Measurements from ENCODE around the gene FAM83E.
"Not testable (repeated sequence)": the region's sequence is repeated elsewhere in the genome, so short reads cannot be mapped to it uniquely, and the experiment has no call there.

Gene FAM83E

DNA sequence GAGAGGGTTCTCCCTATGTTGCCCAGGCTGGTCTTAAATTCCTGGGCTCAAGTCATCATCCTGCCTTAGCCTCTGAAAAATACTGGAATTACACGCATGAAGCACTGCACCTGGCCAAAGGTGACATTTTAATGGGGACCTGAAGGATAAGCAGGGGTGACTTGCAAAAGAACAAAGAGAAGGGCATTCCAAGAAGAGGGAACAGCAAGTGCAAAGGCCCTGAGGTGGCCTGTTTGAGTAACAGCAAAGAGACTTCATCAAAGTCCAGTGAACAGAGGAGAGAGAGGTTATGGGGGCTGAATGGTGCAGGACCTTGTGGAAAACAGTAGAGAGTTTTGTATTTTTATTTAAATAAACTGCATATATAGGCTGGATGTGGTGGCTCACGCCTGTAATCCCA is 27.0 kb upstream of the FAM83E start:
- no peak for DNase-seq

DNA sequence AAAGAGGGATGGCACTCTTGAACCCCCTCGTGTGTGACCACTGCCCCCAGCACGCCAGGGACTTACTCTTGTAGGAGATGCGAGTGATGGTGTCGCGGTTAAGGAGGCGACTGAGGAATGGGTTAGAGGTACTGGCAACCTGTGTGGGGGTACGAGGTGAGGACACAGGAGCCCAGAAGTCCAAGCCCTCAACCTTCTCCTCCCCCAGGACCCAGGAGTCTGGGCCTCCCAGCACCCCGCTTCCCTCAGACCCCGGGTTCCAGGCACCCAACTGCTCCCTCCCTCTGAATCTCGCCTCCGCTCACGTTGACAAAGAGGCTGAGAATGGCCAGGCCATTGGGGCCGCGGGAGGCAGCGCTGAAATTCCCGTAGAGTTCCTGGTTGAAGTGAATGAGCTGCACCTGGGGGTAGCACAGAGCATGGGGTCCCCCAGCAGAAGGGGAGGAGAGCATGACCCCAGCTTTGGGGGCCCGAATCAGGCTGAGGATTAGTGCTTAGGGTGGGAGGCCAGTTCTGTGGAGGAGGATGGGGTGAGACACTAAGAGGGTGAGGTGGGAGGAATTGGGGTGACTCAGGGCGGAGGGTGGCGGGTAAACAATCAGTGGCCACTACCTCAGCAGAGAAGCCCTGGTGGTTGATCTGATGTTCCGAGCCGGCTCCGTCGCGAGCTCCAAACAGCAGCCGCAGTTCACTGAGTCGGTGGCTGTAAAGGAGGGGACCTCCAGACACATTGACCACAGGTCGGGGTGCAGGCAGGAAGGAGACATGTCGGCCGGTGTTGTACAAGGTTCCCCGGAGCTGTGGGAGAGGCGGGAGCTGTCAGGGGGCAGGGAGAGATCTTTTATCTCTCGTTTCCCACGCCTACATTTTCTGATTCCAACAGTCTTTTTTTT is 24.9 kb upstream of the FAM83E start:
- DNase-seq: peak in 1 of 51 donors; percentile 21

DNA sequence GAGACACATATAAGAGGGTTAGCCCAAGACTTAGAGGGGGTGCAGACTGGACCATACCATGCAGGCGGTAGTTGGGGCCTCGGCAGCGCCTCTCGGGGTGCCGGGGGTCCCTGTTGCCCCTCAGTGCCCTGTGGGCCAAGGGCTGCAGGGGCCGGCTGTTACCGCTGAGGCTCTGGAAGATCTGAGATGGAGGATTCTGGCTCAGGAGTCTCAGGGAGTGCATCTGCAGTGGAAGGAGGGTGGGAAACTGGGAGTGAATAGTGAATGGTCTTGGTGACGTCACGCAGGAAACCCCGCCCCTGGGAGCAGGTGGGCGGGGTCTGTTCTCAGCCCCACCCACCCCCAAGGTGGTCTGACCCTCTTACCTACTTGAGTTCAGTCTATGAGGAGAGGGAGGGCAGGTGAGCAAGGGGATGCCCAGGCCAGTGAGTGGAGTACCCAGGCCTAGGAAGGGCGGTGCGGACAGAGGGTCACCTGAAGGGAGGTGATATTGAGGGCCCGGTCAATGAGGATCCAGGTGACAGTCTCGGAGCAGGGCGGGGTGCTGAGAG is 24.0 kb upstream of the FAM83E start:
- peak in 6 of 51 donors; percentile 19 to 42 (median 31) for DNase-seq

DNA sequence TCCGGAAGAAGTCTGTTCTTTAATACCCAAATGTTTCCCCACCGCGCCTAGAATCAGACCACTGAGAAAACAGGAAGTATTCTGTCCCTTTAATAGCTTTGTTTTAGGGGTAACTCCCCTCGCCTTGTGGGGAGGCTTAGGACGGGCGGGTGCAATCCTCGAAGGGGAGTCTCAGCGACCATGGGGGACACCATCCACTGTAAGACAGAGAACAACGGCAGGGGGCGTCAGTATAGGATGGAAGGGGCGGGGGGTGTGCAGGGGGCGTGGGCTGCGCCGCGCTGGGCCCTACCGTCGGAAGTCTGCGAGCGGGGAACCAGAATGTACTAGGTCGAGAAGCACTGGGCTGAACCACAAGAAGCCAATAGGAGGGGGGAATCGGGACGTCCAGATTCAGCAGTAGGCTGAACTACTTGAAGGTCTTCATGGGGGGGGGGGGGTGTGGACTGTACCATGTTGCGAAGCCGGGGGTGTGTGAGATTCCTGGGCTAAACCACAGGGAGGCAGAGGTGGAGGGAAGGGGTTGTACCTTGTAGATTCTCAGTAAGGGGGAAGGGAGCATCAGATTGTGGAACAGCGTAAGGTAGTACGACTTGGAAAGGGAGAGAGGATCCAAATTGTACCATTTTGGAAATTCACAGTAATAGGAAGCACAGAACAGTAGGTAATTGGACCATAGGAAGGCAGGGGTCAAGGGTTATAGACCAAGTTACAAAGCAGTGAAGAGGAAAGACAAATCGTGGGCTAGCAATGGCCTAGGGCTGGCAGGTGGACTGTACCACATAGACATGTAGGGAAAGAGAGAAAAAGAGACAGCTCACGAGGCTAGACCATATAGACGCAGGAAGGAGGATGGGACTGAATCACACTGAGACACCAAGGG is 23.3 kb upstream of the FAM83E start:
- DNase-seq: peak; percentile 47 to 95 (median 81)

DNA sequence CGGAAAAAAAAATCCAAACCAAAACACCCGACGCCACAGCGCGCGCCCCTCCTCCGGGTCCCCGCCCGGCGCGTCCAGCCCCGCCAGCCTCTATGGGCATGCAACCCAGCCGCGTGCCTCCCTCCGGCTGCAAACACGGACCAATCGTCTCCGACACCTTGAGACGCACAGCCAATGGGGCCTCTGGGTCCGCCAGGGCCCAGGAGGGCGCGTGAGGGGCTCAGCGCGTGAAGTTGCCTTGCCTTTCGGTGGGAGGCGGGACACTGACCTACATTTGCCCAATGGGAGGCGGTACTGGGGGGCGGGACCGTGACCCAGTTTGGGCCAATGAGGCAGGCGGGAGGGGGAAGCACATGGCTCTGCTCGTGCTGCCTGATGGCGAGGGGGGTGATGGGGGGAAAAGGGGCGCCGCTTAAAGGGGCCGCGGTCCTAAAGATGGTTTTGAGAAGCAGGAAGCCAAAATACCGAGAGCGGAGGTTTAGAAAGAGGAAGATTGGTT is 22.6 kb upstream of the FAM83E start:
- DNase-seq: peak; percentile 82 to 100 (median 99)

DNA sequence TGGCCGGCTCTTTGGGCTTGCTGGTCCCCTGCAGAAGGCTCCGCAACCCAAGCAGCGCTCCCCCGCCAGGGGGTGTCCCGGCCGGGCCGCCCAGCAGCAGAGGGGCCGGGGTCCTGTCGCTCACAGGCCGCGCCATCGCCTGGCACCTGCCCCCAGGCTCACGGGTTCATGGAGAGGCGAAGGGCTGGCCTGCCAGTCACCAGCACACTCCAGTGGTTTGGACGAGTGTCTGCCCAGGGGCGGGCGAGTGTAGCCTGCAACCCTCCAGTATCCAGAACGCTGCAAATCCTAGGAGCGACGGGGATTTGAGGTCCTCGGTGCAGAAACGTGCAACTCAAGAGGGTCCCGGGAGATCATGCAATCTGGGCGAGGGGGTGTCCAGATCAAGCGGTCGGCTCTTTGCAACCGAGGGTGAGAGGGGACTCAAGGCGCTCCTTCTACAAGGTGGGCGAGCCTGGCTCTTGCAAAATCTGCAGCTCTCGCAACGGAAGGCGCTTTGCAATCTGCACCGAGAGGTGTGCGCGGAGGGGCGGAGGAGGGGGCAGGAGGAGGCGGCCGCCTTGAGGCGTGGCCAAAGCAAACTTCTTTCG is 22.1 kb upstream of the FAM83E start, which contains the start of gene DBP:
DBP (minus strand) TSS at position 521 of the 590 bp plus-strand sequence; CDS start at position 136, 385 bp downstream.
- peak in 21 of 51 donors; percentile 34 to 79 (median 66) for DNase-seq

DNA sequence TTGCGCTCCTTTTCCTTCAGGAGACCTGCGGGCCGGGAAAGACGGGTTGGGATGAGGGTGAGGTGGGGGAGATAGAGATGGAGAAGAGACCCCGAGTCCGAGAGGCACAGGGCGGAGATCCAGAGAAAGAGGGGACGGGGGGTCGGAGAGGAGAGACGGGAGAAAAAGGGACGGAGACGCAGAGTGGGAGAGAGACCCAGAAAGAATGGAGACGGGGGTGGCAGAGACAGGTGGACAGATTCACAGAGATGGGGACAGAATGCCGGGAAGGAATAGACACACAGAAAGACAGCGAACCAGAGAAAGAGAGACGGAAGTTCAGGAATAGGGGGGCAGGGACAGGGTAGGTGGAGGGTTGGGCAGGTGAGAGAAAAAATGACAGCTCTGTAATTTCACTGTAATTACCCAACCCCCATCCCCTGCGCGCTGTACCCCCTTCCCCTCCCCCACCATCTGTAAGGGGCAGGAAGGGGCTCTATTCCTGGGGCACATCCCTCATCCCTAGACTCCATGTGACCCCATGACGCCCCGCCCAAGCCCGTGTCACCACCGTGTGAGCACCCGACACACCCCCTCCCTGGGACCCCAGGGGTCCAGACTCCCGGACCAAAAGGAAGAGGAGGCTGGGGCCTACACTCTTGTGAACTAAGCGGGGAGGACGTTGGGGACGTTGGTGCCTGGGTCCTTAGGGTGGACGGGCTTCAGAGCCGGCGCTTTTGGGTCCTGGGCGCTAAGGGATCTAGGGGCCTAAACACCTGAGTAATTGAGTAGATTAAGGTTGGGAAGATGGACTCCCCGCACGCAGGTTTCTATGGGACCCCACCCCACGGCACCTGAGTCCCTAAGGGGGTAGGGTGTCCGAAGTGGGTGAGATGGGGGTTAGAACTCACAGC is 21.3 kb upstream of the FAM83E start:
- peak in 33 of 51 donors; percentile 14 to 71 (median 39) for DNase-seq

DNA sequence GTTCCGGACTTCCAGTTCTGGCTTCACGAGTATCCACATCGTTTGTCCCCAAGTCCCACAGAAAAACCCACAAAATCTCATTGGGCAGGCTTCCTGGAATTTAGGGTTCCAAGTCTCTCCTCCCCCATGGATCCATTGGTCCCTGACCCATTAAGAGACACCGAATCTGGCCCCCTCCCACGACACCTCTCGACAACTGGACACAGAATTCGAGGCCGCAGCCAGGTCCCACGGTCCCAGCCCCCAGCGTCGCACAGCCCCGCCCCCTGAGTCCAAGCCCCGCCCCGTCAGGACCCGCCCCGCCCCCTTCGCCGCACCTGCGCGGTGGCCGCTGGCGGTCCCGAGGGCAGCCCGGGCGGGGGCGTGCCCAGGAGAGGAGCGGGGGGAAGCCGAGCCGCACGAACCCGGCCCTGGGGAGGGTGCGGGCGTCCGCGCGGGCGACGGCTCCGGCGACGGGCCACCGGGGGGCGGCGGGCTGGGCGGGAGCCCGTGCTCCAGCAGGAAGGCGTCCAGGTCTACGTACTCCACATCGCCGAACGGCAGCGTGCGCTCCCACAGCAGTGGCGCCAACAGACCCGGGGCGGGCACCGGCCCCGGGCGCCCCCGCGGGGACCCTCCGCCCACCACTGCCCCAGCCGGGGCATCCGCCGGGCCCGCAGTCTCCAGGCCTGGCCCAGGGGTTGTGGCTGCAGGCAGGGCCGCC is 20.5 kb upstream of the FAM83E start:
- DNase-seq: peak in 43 of 51 donors; percentile 18 to 83 (median 56)

DNA sequence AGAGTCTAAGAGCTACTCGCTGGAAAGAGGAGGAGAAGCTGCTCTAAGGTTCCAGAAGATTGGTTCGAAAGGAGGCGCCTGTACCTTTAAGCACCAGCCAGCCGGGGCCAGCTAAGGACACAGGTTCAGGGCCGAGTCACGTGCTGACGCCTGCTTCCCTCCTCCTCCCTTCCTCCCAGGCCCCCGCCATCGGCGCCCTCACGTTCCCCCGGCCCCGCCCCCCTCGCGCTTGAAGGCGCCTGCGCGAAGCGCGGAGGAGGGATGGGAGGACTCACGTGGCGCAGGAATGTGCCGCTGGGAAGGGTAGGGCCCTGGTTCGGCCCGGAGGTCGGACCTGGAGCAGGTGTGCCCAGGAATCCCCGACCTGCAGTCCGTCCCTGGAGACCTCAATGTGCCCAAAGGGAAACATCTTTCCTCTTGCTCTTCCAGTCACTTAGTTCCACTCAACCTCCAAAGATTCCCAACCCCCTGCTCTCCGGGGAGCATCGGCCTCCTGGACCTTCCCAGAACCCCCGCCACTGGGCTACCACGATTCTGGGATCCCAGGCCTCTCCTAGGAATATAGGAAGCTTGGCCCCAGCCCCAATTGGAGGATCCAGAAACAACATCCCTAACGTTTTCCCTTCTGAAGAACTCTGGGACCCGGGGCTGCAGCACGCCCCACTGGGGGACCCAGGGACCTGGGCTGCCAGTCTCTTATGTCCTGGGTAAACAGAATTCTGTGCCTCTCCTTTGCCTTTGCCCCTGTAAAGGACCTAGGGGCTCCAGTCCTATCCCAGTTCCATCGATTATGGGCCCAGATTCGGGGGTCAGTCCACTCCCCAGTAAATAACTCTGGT is 19.8 kb upstream of the FAM83E start:
- DNase-seq: peak; percentile 25 to 96 (median 91)

DNA sequence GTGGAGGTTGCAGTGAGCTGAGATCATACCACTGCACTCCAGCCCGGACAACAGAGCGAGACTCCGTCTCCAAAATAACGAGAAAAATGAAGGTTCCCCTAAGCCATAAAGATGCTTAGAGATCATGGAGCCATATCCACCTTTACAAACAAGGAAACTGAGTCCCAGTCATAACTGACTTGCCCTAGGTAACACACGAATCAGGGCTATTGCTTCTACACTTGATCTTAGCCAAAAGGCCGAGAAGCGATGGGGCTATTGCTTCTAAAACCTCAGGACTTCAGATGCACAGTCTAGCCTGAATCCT is 19.1 kb upstream of the FAM83E start:
- no peak for DNase-seq

DNA sequence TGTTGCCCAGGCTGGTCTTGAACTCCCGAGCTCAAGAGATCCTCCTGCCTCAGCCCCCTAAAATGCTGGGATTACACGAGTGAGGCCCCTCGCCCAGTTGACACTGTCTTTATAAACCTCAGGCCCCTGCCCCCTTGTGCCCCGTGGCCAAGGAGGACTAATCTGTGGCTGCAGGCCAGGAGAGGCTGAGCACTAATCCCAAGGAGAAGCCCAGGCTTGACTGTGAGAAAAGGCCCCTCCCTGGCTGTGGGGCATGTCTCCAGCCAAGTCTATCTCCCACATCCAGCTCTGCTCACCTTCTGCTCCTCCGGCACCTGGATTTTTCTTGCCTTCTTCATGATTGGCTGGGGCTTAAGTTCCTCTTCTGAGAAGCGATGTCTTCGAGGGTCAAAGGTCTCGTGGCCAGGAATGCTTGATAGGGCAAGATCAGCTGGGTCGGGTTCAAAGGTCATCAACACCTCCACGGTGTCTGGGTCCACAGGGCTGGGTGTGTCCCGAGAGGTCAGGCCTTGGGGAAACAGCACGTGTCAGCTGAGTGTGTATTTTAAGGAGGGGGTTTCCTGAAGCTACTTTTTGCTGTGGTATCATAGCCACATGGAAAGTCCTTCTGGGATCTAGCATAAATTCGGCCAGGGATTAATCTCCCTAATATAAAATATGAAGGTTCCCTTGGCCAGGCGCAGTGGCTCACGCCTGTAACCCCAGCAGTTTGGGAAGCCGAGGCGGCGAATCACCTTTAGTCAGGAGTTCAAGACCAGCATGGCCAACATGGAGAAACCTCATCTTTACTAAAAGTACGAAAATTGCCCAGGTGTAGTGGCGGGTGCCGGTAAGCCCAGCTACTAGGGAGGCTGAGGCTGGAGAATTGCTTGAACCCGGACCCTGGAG is 18.5 kb upstream of the FAM83E start:
- no peak for DNase-seq

DNA sequence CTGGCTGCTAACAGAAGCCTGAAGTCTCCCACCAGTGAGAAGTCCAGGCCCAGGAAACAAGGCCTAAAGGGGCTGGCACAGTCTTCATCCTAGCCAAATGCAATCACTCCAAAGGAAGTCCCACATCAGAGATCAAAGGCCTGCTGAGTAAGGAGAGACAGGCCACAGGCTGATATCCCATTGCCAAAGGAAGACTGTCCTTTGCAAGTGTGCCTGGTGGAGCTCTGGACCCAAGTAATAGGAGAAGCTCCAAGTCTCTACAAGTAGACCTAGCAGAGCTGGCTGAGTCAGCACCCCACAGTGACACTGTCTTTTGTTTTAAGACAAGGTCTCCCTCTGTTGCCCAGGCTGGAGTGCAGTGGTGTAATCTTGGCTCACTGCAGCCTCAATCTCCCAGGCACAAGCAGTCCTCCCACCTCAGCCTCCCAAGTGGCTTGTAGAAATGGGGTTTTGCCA is 17.8 kb upstream of the FAM83E start:
- DNase-seq: no peak

DNA sequence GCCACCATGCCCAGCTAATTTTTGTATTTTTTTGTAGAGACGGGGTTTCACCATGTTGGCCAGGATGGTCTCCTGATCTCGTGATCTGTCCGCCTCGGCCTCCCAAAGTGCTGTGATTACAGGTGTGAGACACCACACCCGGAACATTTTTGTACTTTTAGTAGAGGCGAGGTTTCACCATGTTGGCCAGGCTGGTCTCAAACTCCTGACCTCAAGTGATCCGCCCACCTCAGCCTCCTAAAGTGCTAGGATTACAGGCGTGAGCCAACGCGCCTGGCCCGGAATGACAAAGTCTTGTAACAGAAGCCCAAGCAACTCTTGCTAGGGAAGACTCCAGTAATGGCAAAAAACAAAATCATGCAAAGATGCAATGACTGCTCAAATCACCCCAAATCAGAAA is 17.4 kb upstream of the FAM83E start:
- not testable (repeated sequence) for DNase-seq

DNA sequence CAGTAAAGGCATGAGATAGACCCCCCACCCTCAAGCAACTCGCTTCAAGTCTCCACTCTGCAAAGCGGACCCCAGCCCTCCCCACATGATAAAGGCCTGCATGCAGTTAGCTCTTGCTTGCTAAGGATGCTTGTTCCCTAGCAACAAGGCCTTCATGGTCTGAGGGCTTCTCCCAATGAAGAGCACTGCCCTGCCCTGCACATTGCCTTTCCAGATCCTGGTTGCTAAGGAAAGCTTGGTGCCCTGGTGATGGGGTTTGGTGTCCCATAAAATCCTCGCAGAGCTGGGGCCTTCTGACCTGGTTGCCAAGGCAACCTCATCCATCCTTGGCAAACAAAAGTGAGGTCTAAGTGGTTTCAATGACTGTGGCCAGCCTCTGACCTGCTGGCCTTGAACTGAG is 16.3 kb upstream of the FAM83E start:
- peak in 4 of 51 donors; percentile 20 to 37 (median 30) for DNase-seq

DNA sequence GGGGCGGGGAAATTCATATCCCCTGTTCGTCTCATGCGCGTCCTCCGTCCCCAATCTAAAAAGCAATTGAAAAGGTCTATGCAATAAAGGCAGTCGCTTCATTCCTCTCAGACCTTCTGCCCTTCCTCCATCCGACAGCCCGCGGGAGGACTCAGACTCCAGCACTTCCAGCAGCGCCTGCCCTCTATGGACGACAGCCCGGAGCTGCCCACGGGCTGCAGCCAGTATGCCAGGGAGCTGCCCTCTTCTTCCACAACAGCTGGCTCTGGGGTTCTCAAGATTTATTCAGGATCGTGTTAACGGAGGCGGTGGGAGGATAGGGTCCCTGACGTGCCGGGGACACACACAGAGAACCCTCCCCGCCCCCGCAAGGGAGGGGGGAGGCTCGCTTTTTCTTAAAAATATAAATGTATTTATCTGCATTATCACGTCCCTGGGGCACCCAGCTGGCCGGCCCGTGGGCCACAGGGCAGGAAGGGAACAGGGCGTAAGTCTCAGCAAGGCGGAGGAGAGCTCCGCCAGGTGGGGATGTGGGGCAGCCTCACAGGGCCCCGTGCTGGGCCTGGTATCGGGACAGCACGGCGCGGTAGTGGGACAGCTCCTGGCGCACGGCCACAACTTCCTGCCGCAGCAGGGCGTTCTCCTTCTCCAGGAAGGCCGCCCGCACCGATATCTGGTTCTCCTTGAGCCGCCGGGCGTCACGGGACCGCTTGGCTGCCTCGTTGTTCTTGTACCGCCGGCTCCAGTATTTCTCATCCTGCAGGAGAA is 15.6 kb upstream of the FAM83E start:
- DNase-seq: peak in 19 of 51 donors; percentile 15 to 65 (median 39)

DNA sequence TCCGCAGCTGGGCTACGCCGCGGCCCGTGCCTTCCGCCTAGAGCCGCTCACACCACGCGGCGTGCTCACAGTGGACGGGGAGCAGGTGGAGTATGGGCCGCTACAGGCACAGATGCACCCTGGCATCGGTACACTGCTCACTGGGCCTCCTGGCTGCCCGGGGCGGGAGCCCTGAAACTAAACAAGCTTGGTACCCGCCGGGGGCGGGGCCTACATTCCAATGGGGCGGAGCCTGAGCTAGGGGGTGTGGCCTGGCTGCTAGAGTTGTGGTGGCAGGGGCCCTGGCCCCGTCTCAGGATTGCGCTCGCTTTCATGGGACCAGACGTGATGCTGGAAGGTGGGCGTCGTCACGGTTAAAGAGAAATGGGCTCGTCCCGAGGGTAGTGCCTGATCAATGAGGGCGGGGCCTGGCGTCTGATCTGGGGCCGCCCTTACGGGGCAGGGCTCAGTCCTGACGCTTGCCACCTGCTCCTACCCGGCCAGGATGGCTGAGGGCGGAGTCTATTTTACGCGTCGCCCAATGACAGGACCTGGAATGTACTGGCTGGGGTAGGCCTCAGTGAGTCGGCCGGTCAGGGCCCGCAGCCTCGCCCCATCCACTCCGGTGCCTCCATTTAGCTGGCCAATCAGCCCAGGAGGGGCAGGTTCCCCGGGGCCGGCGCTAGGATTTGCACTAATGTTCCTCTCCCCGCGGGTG is 14.9 kb upstream of the FAM83E start:
- peak in 26 of 51 donors; percentile 22 to 69 (median 56) for DNase-seq

Measured in hypothalamus (tissue), 51 donors.